Measurements from ENCODE around the gene ZBTB7C.

ZBTB7C gene

DNA sequence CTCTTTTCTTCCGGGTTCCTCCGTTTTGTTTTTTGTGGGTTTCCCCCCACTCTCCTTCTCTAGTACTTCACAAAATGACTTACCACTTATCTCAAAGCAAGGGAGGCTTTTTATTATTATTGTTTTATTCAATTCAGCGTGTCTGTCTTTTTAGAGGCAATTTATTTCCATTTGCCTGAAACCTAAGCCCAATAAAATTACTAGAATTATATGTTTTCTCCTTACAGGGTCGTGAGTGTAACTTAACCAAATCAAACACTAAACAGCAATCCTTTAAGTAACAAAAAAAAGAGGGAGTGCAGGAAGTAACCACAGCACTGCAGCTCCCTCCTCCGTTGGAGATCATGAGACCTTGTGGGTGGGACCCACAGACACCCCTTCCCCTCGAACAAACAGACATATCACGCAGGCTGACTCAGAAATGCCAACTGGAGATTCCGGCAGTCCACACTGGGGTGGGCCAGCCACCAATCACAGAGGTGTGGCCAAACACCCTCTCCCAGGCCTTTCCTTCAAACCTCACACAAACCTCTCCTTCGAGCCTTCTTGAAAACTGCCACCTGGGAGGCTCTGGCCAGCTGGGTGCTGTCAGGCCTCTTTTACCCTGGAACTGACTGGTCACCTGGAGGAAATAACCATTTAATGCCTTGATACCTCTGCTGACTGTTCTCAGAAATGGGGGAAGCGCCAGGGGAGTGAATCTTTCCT is 271.7 kb downstream of the ZBTB7C start:
- no peak for DNase-seq (ENCODE audit: low read depth)

DNA sequence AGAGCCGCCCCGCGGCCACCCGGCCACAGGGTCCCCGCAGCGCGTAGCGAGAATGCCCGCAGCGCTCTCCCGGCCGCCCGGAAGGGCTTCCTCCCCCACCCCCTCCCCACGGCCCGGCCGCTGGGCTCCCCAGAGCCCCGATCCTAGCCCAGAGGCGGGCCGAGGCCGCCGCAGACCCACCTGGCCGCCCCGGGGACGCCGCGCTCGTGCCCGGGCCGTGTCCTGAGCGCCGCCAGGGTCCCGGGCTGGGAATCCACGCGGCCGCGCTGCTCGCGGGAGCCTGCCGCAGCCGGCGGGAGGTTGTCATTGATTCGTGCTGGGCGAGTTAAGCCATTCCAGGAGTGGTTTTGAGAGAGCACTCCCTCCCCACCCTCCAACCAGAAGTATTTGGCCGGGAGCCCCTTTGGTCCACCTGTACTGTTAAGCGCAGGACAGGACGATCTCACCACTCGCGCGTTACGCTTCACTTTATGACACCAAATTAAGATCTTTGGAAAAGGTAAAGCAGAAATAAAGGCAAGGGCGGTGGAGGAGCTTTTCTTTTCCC is 272.3 kb downstream of the ZBTB7C start:
- DNase-seq (ENCODE audit: low read depth), result no peak

DNA sequence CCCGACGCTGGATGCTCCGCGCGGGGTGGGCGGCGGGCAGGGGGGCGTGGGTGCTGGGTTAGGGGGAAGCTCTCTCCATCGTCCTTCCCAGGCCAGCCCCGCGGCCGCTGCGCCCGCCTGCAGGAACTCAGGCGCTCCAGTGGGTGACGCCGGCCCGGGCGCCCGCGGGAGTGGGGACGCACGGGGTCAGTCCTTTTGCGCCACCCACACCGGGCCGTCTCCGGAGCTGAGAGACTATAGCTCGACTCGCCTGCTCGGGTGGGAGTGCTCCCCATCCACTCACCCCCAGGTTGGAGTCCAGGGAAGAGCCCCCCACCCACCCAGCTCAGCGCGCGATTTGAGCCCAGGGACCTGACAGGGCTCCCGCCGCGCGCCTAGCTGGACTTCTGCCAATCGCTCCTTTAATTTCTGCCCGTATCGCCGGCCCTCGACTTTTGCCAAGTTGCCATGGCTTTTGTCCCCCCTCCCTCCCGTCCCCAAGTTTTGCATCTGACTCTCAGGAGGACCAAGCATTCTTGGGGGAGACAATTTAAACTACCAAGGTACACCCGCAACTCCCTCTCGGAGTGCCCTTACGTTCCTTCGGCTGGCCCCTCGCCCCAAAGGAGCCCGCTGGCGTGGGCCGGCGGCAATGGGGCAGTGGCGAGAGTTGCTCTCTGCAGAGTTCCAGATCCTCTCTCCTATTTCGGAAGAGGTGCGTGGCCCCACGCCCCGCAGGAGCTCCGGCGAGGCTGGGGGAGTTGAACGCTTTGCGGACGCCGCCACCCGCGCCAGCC is 272.9 kb downstream of the ZBTB7C start:
- no peak for DNase-seq (ENCODE audit: low read depth)

DNA sequence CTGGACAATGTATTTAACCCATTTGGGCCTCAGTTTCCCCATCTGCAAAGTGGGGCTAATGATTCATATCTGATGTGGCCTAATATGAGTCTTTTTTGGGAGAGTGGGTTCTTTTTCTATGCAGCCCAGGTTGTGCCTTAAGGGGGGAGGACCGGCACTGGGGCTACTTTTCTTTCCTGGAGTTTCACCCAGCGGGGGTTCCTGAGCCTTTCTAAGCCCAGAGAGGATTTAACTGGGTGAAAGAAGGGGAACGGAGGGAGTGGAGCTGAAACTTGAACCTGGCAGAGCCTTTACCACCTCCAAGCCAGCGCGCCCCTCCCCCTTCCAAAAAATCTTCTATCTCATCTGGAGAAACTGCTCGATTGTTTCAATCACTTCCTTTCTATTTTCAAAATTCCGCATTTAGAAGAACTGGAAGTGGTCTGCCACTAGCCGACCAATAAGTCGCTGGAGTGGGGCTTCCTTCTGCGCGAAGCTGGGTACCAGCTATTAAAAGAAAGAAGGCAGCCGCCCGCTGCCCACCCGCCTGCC is 273.7 kb downstream of the ZBTB7C start:
- DNase-seq (ENCODE audit: low read depth), result no peak

DNA sequence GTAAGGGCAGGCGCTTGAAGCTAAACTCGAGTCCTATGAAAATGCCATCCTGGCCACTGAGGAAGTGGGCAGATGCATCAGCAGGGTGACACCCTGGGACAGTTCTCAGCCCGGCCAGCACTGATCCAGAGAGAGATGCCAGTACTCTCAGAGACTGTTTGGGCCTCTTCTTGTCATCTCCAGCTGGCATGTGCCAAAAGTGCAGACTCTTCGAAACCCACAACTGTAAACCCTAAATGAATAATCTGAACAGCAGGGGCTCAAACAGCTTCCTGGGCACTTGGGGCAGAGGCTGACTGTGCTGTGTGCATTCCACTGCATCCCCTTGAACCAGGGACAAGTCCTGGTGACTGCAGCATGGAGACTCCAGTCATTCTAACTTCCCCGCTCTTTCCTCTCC is 274.6 kb downstream of the ZBTB7C start:
- DNase-seq (ENCODE audit: low read depth), result no peak

DNA sequence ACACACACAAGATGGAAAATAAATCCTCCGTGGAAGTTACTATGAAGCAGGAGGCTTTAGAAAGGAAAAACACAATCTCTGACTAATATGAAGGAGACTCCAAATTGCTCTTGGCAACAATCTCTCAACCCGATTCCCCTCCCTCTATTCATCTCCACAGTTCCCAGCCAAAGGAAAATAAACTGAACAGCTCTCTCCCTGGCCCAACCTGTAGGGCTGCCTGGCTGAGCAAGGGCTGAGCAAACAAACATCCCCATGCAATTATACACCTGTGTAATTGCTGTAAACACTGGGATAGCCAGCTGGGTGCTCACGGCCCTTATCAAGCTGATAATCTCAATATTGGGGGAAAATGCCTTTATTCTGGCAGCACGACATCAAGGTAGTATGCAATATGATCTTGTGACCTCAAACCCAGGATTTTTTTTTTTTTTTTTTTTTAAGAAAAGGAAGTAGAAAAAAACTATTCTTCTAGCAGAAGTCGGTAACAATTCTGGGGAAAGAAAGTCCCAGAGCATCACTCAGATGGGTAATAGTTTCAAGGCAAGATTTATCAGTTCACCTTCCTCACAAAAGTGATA is 275.4 kb downstream of the ZBTB7C start:
- no peak for DNase-seq (ENCODE audit: low read depth)

DNA sequence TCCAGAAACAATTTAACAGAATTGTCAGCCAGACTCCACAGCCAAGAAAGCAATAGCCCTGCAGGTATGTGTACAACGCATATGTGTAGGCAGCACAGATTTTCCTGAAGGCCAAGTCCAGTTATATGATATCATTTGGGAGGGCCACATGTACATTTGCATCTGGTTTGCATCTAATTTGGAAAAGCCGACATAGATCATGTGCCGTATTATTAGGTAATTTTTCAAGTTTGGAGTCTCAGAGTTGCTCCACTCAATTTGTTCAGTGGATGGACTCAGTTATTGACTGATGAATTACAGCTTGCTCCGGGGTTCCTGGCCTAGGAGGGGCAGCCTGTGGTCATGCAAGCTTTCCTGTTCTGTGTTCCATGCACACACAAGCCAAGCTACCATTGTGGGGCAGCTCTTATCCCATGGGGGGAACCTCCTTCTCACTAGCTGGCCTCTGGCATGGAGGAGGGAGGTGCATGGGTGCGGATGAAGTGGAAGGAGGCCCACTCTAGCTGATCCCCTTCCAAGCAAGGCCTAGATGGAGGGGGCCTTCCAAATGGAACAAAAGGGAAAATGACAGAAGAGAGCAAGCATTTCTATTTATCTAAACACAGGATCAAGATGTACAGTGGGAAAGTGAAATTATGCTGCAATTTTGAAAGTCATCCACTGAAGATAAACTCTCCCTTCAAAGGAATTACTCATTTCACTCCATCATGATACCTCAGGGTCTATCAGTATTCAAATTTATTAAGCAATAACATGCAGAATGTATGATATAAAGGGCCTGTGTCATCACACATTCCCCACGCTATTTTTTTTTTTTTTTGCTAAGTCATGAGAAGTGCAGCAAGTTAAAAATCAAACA is 276.2 kb downstream of the ZBTB7C start:
- DNase-seq (ENCODE audit: low read depth), result no peak

DNA sequence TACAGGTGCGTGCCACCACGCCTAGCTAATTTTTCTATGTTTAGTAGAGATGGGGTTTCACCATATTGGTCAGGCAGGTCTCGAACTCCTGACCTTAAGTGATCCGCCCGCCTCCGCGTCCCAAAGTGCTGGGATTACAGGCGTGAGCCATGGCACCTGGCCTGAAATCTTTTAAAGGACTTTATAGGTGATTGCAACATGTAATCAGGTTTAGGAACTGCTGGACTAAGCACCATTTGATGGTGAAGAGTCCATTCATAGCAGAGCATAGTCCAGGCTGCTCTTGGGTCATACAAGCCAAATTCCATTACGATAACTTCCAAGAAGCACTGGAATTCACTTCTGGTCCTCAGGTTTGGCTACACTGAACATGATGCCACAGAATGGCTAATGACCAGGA is 278.1 kb downstream of the ZBTB7C start:
- DNase-seq (ENCODE audit: low read depth), result no peak

DNA sequence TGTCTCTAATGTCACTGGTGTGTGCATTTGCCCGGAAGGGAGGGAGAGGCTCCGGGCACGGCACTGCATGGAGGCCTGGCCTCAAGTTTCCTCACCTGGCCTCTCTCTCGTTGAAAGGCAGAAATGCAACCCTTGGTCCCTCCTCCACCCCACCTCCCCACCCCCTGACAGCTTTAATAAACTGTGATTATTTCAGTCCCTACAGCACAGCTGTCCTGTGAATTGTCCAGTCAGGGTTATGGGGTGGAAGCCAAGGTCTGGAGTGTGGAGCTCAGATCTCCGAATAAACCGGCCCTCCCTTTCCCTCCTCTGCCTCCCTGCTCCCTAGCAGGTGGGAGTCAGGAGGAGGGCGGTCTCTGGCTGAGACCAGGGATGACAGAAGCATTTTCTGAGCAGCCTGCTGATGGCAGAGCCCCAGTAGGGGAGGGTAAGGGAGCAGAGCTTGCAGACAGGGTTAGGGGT is 279.5 kb downstream of the ZBTB7C start:
- DNase-seq (ENCODE audit: low read depth), result no peak

DNA sequence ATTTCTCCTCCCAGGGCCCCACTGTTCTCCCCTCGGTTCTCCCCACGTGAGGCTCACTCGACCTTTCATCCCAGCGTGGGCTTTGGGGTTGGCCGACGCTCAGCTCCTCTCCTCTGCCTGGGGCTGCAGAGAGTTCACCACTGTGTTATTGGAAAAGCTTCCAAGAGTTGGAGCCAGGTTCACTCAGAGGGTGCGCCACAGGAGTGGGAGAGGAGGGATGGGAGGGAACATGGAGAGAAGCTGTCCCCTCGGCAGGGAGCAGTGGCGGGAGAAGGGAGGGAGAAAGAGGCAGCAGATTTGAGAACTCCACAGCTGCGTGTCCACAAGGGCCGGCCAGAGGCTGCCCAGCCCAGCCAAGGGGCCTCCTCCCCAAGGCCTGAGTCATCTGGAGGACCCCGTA is 281.6 kb downstream of the ZBTB7C start:
- no peak for DNase-seq (ENCODE audit: low read depth)

DNA sequence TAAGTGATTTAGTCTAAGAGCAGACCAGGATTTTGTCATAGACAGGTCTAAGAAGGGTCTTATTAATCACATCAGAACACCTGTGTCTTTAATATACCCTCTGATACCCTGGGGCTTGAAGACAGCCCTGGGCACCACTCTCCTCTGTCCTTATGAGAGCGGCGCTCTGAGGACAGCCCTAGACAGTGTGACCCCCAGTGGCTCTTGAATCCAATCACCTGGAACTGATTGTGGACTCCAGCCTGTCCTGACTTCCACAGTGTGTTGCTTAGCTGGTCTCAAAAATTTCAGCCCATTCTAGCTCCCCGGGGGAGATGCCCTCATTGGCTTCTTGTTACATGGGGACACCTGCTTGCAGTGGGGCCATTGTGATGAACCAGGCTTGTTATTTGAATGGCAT is 282.9 kb downstream of the ZBTB7C start:
- DNase-seq (ENCODE audit: low read depth), result no peak

DNA sequence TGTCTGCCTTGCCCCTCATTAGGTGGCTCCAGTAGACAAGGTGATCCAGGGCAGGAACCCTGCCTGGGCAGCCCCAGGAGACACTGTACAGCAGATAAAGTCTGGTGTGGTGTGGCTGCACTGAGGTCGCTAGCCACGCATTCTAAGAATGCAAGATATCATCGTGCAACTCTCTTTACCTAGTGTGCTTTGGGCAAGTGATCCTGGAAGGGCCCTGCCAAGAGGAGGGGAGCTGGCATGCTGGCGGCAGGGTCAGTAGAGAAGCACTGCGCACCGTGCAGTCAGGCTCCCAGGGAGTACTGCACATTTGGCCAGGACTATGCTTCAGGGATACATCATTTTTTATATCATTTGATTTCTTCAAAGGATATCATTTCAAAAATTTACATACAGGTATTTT is 283.5 kb downstream of the ZBTB7C start:
- DNase-seq (ENCODE audit: low read depth), result no peak

DNA sequence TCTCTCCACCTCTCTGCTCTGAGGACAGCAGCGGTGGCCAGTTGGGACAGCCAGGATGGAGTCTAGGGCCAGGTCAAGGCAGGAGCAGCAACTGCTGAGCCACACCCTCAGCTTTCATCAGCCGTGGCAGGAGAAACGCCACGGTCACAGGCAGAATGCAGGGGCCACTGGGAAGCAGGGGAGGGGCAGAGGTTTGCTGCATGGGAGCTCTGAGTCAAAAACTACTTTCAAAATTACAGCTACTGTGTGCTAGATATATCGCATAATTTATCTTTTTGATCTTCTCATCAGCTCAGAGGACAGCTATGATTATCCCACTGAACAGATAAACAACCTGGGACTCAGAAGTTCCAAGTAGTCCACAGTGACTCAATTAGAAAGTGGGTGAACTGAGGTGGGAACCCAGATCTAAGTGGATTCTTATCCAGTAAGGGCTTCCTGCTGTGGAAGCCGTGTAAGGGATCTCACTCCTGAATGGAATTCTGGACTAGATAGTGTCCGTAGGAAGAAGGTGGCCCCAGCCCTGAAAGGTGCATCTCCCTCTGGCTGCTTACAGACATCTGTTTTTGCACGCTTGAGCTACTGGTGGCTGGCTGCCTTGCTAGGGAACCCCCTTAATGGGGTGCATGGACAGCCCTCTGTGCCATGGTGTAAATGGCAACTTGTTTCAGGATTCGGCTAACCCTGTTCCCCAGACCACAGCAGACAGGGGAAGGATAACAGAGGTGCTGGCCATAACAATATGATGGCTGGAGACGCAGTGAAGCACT is 284.1 kb downstream of the ZBTB7C start:
- DNase-seq (ENCODE audit: low read depth), result no peak

DNA sequence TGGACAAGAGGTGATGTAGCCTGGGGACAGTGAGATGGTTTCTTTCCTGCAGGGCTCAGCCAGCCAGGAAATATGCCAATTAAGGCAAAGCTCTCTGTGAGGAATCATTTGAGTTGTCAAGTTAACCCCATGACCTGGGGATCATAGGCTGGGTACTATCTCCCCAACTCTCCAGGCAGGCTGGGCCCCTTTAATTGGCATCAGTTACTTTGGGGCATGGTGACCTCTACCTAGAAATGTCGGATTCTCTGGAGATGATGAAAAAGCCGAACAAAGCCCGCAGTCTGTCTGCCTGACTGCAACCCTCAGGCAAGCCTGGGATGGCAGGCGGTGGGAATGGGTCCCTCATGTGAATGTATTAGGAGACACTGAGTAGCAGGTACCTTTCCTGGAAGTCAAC is 285.2 kb downstream of the ZBTB7C start:
- DNase-seq (ENCODE audit: low read depth), result no peak

DNA sequence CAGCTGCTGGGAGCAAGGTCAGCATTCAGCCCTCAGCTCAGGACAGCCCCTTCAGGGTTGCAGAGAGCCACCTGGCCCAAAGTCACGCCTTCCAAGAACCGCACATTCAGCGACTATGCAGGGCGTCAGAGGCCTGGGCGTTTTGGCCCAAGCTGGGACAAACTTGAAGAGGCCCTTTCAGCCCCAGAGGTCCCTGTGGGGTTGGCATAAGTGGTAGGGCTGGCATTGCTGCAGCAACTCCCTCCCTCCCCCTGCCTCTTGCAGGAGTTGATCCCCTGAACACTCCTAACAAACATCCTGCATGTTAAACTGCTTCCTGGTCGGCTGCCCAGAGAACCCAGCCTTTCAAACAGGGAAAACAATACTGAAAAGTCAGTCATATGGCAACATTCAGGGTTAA is 285.9 kb downstream of the ZBTB7C start:
- DNase-seq (ENCODE audit: low read depth), result no peak

DNA sequence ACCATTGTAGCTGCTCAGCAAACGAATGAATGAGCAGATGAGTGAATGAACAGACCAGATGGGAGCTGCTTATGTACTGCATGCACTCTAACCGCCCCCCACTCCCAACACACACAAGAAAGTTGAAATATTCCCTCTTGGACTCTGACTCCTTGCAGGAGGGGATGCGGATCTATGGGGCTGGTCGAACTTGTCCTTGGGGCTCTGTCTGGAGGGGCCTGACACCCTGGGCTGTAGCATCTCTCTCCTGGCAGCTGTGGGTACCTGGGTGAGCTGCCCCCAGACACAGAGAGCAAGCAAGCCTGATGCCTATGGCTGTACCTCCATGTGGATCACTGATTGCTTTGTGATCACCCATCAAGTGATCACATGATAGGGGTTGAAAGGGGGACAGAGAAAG is 286.4 kb downstream of the ZBTB7C start:
- DNase-seq (ENCODE audit: low read depth), result no peak

DNA sequence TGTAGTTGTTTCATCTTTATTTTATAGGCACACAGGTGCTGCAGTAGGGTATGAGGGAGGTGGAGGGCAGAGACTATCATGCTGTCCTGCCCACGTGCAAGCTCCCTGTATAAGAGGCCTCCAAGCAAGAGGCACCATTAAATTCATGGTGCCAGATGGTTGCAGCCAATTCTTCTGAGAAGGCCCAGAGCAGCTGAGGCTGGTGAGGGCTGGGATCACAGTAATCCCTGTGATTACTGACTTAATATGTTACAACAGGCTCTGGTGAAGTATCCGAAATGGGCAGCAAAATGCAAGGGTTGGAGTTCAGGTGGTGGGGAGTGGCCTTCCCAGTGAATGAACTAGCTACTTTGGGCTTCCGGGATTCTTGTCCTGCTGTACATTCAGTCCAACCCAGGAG is 286.8 kb downstream of the ZBTB7C start:
- no peak for DNase-seq (ENCODE audit: low read depth)

DNA sequence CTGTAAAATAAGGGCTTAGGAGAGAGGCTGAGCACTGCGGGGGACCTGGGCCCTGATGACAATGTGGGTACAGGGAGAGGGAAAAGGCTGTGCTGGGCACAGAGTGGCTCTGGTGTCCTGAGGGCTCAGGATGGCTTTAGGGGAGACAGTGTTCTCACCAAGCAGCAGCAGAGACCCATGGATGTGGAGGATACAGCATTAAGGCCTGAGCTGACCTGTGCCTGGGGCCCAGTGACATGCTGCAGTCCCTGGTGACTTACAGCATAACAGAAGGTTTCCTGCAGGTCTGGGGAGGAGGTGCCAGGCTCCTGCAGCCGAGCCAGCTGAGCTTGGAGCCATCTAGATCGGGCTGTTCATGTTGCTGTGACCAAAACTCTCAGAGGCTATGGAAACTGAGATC is 287.4 kb downstream of the ZBTB7C start:
- DNase-seq (ENCODE audit: low read depth), result no peak

DNA sequence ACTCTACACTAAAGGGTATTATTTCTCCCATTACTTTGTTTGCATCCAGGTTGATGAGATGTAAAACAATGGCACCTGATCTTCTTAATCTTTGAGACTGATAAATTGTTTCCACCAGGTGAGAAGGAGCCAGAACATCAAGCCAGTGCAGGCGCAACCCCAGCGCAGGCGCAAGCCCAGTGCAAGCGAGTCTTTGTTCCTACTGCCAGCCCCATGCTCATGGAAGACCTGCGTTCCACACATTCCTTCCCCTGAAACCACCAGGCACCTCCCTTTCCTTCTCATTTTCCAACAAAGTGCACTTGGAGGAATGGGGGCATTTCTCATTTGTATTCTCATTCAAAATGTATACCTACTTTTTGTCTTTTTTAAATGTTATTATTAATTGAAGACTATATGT is 290.0 kb downstream of the ZBTB7C start:
- DNase-seq (ENCODE audit: low read depth), result no peak

DNA sequence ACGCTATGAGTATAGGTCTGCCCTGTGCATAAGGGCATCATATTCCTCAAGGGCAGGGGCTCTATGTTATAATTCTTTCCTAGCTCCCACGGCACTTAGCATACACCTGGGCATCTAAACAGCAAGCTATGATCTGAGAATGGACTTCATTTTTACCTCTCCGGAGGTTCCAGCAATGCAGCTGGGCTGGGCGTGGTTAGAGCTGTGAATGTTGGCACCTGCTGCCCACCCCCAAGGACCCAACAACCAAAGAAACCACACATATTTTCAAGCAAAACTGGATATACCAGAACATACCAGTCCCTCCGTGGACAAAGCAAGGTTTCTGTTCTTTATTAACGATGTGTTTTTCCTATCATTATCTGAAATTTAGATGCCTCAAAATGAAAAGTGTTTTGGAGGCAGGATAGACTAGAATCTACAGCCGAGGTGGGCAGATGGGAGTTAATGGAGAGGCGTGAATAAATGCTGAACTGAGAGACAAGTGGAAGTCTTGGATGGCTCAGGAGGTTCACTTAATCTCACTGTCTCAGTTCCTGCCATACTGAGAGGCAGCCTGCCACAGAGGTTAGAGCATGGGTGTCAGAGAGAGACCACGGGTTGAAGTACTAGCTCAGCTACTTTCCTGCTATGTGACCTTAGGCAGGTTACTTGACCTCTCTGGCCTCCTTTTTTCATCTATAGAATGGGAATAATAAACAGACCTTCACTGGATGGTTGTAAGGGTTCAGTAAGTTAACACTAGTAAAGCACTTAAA is 292.1 kb downstream of the ZBTB7C start:
- DNase-seq (ENCODE audit: low read depth), result no peak
